GM23338 (cell line): ENCODE measurements around the gene ARMC9.

Source experiments
- CREB1 ChIP-seq: fragments of 250-450 bp; sonication (Bioruptor Pico); IDR thresholded peaks from 2 replicates; pipeline ENCODE4 v1.5.0; 2020; ENCODE audit warnings: low read depth, mild to moderate bottlenecking, moderate library complexity
- EZH2 ChIP-seq: fragments of 200-600 bp; sonication (generic); IDR thresholded peaks from one replicate; pipeline ENCODE4 v1.8.0; 2017; ENCODE audit warnings: antibody characterized with exemption, mild to moderate bottlenecking, low read depth; ENCODE audit not compliant: unreplicated experiment
- EZH2phosphoT487 ChIP-seq: fragments of 200-600 bp; sonication (generic); IDR thresholded peaks from one replicate; pipeline ENCODE4 v1.8.1; 2018; ENCODE audit warnings: antibody characterized with exemption; ENCODE audit not compliant: unreplicated experiment
- JUNB ChIP-seq: IDR thresholded peaks from one replicate; pipeline ENCODE4 v1.6.1; 2016; ENCODE audit warnings: antibody characterized with exemption; ENCODE audit not compliant: unreplicated experiment
- POLR2AphosphoS5 ChIP-seq: IDR thresholded peaks from 2 replicates; pipeline ENCODE4 v1.6.1; 2016; ENCODE audit warnings: antibody characterized with exemption, low read depth
- REST ChIP-seq: IDR thresholded peaks from one replicate; pipeline ENCODE4 v1.6.1; 2018; ENCODE audit warnings: antibody characterized with exemption; ENCODE audit not compliant: unreplicated experiment
- ZNF114 ChIP-seq: fragments of 250-450 bp; sonication (Bioruptor Pico); IDR thresholded peaks from 2 replicates; pipeline ENCODE4 v1.5.0; 2020; ENCODE audit warnings: mild to moderate bottlenecking, moderate library complexity
- TF ChIP-seq, protein P1 (sequence below), 2 experiments: fragments of 200-600 bp in 1 of 2; sonication (generic) in 1 of 2; conservative IDR thresholded peaks; 2 replicates each; pipeline versions ENCODE4 v1.5.1 to v1.6.1; 2016 to 2017; ENCODE audit warnings: antibody characterized with exemption in 2 of 2, low read depth in 2 of 2, mild to moderate bottlenecking in 2 of 2, moderate library complexity in 1 of 2

- TF ChIP-seq, protein P1, sequence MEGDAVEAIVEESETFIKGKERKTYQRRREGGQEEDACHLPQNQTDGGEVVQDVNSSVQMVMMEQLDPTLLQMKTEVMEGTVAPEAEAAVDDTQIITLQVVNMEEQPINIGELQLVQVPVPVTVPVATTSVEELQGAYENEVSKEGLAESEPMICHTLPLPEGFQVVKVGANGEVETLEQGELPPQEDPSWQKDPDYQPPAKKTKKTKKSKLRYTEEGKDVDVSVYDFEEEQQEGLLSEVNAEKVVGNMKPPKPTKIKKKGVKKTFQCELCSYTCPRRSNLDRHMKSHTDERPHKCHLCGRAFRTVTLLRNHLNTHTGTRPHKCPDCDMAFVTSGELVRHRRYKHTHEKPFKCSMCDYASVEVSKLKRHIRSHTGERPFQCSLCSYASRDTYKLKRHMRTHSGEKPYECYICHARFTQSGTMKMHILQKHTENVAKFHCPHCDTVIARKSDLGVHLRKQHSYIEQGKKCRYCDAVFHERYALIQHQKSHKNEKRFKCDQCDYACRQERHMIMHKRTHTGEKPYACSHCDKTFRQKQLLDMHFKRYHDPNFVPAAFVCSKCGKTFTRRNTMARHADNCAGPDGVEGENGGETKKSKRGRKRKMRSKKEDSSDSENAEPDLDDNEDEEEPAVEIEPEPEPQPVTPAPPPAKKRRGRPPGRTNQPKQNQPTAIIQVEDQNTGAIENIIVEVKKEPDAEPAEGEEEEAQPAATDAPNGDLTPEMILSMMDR (conservative IDR thresholded peaks at IDR 0.05; ENCODE audit: low read depth in 2 of 2): no peak
- no peak for TF ChIP-seq POLR2AphosphoS5
- TF ChIP-seq EZH2: no peak
- no peak for TF ChIP-seq CREB1
- no peak for TF ChIP-seq ZNF114 (CRISPR knock-in tag)
- no peak for TF ChIP-seq REST
- TF ChIP-seq JUNB: no peak
- no peak for TF ChIP-seq EZH2phosphoT487
Measured at GRCh38 chr2:231357048-231357447, 158.6 kb downstream of the ARMC9 start.
